ENCODE results near the gene PMM2.

DNA sequence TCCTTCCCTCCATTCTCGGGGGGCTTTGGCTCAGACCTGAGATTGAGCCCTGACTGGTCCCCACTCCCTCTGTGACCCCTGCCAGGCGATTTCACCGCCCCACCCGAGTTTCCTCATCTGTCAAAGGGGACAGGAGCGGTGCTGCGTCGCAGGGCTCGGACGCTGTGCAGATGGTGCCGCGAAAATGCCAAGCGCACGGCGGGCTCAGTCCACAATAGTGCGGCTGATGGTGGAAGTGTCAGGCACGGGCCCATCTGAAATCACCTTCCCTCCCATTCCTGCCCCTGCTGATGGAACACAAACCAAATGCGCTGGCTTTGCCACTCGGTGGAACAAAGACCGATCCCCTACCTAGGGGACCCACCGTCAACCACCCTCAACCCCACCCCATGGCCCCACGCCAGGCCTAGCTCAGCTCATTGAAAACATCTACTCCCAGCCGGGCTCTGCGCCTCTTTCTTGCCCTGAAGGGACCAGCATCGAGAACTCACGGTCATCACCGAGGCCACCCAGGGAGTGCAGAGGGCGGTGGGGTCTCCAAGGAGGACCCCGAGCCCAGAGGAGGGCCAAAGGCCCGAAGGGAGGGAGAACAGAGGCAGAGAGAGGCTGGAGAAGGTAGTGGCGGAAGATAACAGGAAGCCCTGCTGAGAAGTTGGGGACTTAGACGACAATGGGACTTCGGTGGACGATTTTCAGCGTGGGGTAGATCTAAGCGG is 69.7 kb downstream of the PMM2 start:
- TF ChIP-seq SP1 (IDR thresholded peaks at IDR 0.05): no peak
- TF ChIP-seq L3MBTL2 (conservative IDR thresholded peaks at IDR 0.05): no peak
- no peak for TF ChIP-seq NFRKB (IDR thresholded peaks at IDR 0.05)
- no peak for TF ChIP-seq FOXM1 (IDR thresholded peaks at IDR 0.05; ENCODE audit: borderline replicate concordance)
- TF ChIP-seq TARDBP (IDR thresholded peaks at IDR 0.05): no peak
- no peak for TF ChIP-seq SUZ12 (IDR thresholded peaks at IDR 0.05)
- no peak for TF ChIP-seq BHLHE40 (IDR thresholded peaks at IDR 0.05; ENCODE audit: borderline replicate concordance)
